Type B pancreatic cell (in vitro differentiated cells): Measurements from ENCODE around the gene LASP1. TPM values are rescaled to one million over a fixed set of nuclear protein-coding genes. Genes with fewer than 3 reads are reported as not detected.

ENCODE experiments used
- DNase-seq: peaks from one replicate; pipeline ENCODE4 v3.0.0; 2021; ENCODE audit warnings: mixed read lengths; ENCODE audit not compliant: unreplicated experiment; ENCODE audit errors: extremely low spot score
- H3K27ac Mint-ChIP-seq: 2 replicates; pipeline ENCODE4 v1.8.0; 2021; ENCODE audit warnings: mild to moderate bottlenecking, mixed read lengths
- H3K27me3 Mint-ChIP-seq: 2 replicates; pipeline ENCODE4 v1.8.0; 2021; ENCODE audit warnings: mixed read lengths
- H3K36me3 Mint-ChIP-seq: 2 replicates; pipeline ENCODE4 v1.8.0; 2021; ENCODE audit warnings: mixed read lengths
- H3K4me1 Mint-ChIP-seq: one replicate; pipeline ENCODE4 v1.8.0; 2021; ENCODE audit warnings: mixed read lengths; ENCODE audit not compliant: unreplicated experiment
- H3K4me3 Mint-ChIP-seq: 2 replicates; pipeline ENCODE4 v1.8.0; 2021; ENCODE audit warnings: mild to moderate bottlenecking, mixed read lengths
- H3K9me3 Mint-ChIP-seq: 2 replicates; pipeline ENCODE4 v1.8.0; 2021; ENCODE audit warnings: mixed read lengths
- CTCF ChIP-seq: fragments of 200-600 bp; sonication (generic); conservative IDR thresholded peaks from 2 replicates; pipeline ENCODE4 v1.5.0; 2021; ENCODE audit warnings: antibody characterized with exemption, mild to moderate bottlenecking
- total RNA-seq: library from RNA; stranded (reverse); gene quantifications from 2 replicates; pipeline ENCODE4 v1.2.1, GENCODE V29; 2021; ENCODE audit warnings: low replicate concordance

The LASP1 gene
- total RNA-seq, 1 donor from 2014 or later: 159 TPM

GRCh38 chr17:38897671-38898290, 27.9 kb downstream of the LASP1 start:
- peaks cover 21% of the 10 kb centered on the region for H3K4me1 Mint-ChIP-seq
- DNase-seq: no peak
- no peaks in the 10 kb centered on the region for H3K27me3 Mint-ChIP-seq
- no peaks in the 10 kb centered on the region for H3K9me3 Mint-ChIP-seq
- H3K27ac Mint-ChIP-seq: peak overlapping the region; percentile 46
- TF ChIP-seq CTCF: no peak
- H3K36me3 Mint-ChIP-seq: peaks cover 8% of the 10 kb centered on the region
- H3K4me3 Mint-ChIP-seq: peak overlapping the region; percentile 5

- H3K9me3 Mint-ChIP-seq: no peaks in the 10 kb centered on the region
- no peak for TF ChIP-seq CTCF
- no peaks in the 10 kb centered on the region for H3K27me3 Mint-ChIP-seq
- no peak for DNase-seq
- peaks cover 21% of the 10 kb centered on the region for H3K4me1 Mint-ChIP-seq
- H3K27ac Mint-ChIP-seq: peak overlapping the region; percentile 64
- H3K4me3 Mint-ChIP-seq: peak overlapping the region; percentile 5
- H3K36me3 Mint-ChIP-seq: peaks cover 12% of the 10 kb centered on the region
Observed at GRCh38 chr17:38898291-38898679, 28.4 kb downstream of the LASP1 start.

GRCh38 chr17:38898812-38899348, 29.0 kb downstream of the LASP1 start:
- no peak for DNase-seq
- TF ChIP-seq CTCF: no peak
- Mint-ChIP-seq H3K4me3 (no peak overlapping the region), H3K4me1 (peaks cover 21% of the 10 kb centered on the region), H3K27me3 (no peaks in the 10 kb centered on the region), H3K9me3 (no peaks in the 10 kb centered on the region), H3K36me3 (peaks cover 17% of the 10 kb centered on the region), H3K27ac (peak overlapping the region; percentile 64)

- no peak for DNase-seq
- Mint-ChIP-seq H3K4me1 (peaks cover 17% of the 10 kb centered on the region), H3K4me3 (no peak overlapping the region), H3K36me3 (peaks cover 20% of the 10 kb centered on the region), H3K27ac (no peak overlapping the region), H3K9me3 (no peaks in the 10 kb centered on the region), H3K27me3 (no peaks in the 10 kb centered on the region)
- TF ChIP-seq CTCF: no peak
Observed at GRCh38 chr17:38899421-38899820, 29.6 kb downstream of the LASP1 start.

DNA sequence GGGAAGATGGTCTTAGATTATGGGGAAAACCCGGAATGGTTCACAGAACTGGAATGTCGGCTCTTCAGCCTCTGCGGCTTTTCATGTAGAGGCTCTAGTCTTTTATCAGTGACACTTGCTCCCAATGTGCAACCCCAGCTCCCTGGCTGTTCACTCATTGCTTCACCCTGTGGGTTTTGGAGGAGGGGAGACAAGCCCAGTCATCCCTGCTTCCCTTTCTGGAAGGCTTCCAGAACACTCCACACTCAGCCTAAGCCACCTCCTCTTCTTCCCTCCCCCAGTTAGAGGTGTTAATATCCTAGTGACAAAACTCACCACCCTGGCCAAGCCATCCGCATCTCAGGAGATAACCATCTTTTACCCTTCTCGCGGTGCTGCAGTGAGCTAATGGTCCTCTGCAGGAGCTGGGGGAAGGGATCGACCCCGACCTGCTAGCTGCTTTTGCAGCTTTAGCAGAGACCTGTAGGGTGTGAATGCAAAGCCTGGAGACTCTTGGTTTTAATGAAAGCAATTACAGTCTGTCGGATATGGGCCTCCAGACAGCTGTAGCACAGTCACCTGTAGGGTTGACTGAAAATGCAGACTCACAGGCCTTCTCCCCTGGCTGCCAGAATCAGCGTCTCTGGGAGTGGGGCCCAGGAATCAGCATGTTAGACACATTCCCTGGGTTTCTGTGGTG, 31.3 kb downstream of the LASP1 start:
- no peak for DNase-seq
- Mint-ChIP-seq H3K4me3 (no peak overlapping the region), H3K4me1 (peaks cover 17% of the 10 kb centered on the region), H3K27me3 (no peaks in the 10 kb centered on the region), H3K9me3 (no peaks in the 10 kb centered on the region), H3K27ac (peak overlapping the region; percentile 66), H3K36me3 (peaks cover 20% of the 10 kb centered on the region)
- no peak for TF ChIP-seq CTCF
